OCI-LY7 (cell line): ENCODE measurements around the gene DCST2. TPM values are rescaled to one million over a fixed set of nuclear protein-coding genes. Genes with fewer than 3 reads are reported as not detected.
A peak's percentile ranks its signal among the peaks of the same experiment; 100 is the strongest.

Source experiments
- BruUV-seq: library from RNA; stranded (reverse); fragments of 400-500 nt; replicated peaks from 2 replicates; lab custom pipeline; 2021; lab: Mats Ljungman, UMichigan
- CTCF ChIA-PET: fragments of 300-600 bp; sonication (Branson Sonifier 250); formaldehyde crosslinking; loops from one replicate; lab custom pipeline; 2022; ENCODE audit warnings: antibody characterized with exemption; ENCODE audit not compliant: unreplicated experiment; lab: Charles Lee
- POLR2A ChIA-PET: fragments of 300-600 bp; sonication (Branson Sonifier 250); formaldehyde crosslinking; loops from one replicate; lab custom pipeline; 2022; ENCODE audit warnings: antibody characterized with exemption; lab: Charles Lee
- DNase-seq: peaks from one replicate; pipeline ENCODE4 v3.0.0-alpha.2; 2015; ENCODE audit warnings: low spot score
- H2AFZ ChIP-seq: fragments of 200-600 bp; sonication (generic), shearing (Covaris generic); 2 replicates; pipeline ENCODE4 v1.6.1; 2014; ENCODE audit warnings: mild to moderate bottlenecking, antibody characterized with exemption, low read length, moderate library complexity
- H3K27ac ChIP-seq: fragments of 200-600 bp; sonication (generic); 2 replicates; pipeline ENCODE4 v1.5.1; 2014; ENCODE audit warnings: mixed run types, low read depth, mild to moderate bottlenecking, moderate library complexity, low read length, inconsistent platforms; ENCODE audit not compliant: poor library complexity, severe bottlenecking
- H3K36me3 ChIP-seq: fragments of 200-600 bp; sonication (generic); 2 replicates; pipeline ENCODE4 v1.6.1; 2014; ENCODE audit warnings: mild to moderate bottlenecking, antibody characterized with exemption, low read length, moderate library complexity, mixed read lengths; ENCODE audit not compliant: insufficient read depth
- H3K4me1 ChIP-seq: fragments of 200-600 bp; sonication (generic); 2 replicates; pipeline ENCODE4 v1.5.1; 2014; ENCODE audit warnings: mild to moderate bottlenecking, low read length; ENCODE audit not compliant: insufficient read depth, poor library complexity, severe bottlenecking
- H3K4me2 ChIP-seq: fragments of 200-600 bp; sonication (generic); 2 replicates; pipeline ENCODE4 v1.6.1; 2014; ENCODE audit warnings: mild to moderate bottlenecking, low read length
- H3K4me3 ChIP-seq: fragments of 200-600 bp; sonication (generic); 2 replicates; pipeline ENCODE4 v1.5.1; 2014; ENCODE audit warnings: mild to moderate bottlenecking, low read depth, low read length; ENCODE audit not compliant: poor library complexity, severe bottlenecking
- H3K79me2 ChIP-seq: fragments of 200-600 bp; sonication (generic); 2 replicates; pipeline ENCODE4 v1.6.1; 2016; ENCODE audit warnings: low read depth, mild to moderate bottlenecking, low read length, moderate library complexity, mixed read lengths; ENCODE audit not compliant: insufficient read depth
- H3K9me2 ChIP-seq: fragments of 200-600 bp; sonication (generic); 2 replicates; pipeline ENCODE4 v1.6.1; 2016; ENCODE audit warnings: mild to moderate bottlenecking, low read length, mixed read lengths; ENCODE audit not compliant: insufficient read depth
- H3K9me3 ChIP-seq: fragments of 200-600 bp; sonication (generic); 2 replicates; pipeline ENCODE4 v1.6.1; 2014; ENCODE audit warnings: mild to moderate bottlenecking, mixed run types, low read length, mixed read lengths
- H4K20me1 ChIP-seq: fragments of 200-600 bp; sonication (generic); 2 replicates; pipeline ENCODE4 v1.6.1; 2014; ENCODE audit warnings: mild to moderate bottlenecking, antibody characterized with exemption, low read length, moderate library complexity, mixed read lengths; ENCODE audit not compliant: insufficient read depth
- EZH2phosphoT487 ChIP-seq: fragments of 200-600 bp; sonication (generic); IDR thresholded peaks from 2 replicates; pipeline ENCODE4 v1.6.1; 2018; ENCODE audit warnings: low read depth, borderline replicate concordance, mild to moderate bottlenecking, mixed run types, antibody characterized with exemption, low read length, moderate library complexity, mixed read lengths
- intact Hi-C: fragments of 100-400 bp; cut with micrococcal nuclease; formaldehyde crosslinking; loops from one replicate; pipeline ENCODE4 v1.10.0; 2022; ENCODE audit not compliant: unreplicated experiment
- total RNA-seq, 2 experiments: library from RNA; depleted of rRNA in 1 of 2; stranded (reverse); fragments of >200 nt in 1 of 2; shearing (Covaris generic) in 1 of 2; gene quantifications; 2 replicates each; pipeline ENCODE4 v1.2.3, GENCODE V29; 2014 to 2022
- TF ChIP-seq, protein P1 (sequence below): fragments of 200-600 bp; sonication (generic); conservative IDR thresholded peaks from 2 replicates; pipeline ENCODE4 v1.5.1; 2014; ENCODE audit warnings: mild to moderate bottlenecking, antibody characterized with exemption, low read length, moderate library complexity, mixed read lengths

The DCST2 gene
- total RNA-seq, 2 experiments from 2014 or later: 0.85 to 2.0 TPM

DNA sequence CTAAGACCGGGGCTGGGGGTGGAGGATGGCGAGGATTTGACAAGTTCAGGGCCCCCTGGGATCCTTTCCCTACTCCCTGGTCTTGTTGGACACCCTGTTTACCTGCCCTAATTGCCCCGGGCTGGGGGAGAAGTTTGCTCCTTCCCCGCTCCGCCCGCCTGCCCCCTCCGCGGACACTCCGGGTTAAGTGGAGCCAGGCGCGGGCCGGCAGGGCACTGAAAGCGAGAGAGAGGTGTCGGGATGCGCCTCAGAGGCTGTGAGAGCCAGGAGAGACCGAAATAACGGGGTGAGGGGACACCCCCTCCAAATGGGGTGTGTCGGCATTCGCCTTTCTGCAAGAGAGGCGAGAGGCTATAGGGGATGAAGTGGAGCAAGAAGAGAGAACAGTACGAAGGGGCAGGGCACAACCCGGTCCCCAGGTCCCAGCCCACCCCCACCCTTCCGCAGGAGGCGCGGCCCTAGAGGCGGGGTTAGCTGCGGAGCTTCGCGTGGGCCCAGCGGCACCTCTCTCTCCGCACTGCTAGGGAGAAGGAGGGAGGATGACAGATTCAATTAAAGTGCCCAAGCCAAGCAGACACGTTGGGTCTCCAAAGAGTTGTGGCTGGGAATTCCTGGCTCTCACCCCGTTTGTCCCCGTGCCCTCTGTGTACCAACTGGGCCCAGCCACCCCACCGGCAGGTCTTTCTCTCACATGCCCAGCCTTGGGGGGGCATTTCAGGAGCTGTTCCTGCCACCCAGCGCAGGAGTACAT lies 48.9 kb upstream of the DCST2 start:
- H3K4me2 ChIP-seq: peak overlapping the region; percentile 13; the same call in 1 of the 2 replicates
- H3K36me3 ChIP-seq: no peaks in the 10 kb centered on the region
- no peaks in the 10 kb centered on the region for H3K79me2 ChIP-seq
- no peaks in the 10 kb centered on the region for H3K9me3 ChIP-seq
- ChIA-PET POLR2A (no interaction called here), CTCF (no interaction called here)
- TF ChIP-seq, protein P1, sequence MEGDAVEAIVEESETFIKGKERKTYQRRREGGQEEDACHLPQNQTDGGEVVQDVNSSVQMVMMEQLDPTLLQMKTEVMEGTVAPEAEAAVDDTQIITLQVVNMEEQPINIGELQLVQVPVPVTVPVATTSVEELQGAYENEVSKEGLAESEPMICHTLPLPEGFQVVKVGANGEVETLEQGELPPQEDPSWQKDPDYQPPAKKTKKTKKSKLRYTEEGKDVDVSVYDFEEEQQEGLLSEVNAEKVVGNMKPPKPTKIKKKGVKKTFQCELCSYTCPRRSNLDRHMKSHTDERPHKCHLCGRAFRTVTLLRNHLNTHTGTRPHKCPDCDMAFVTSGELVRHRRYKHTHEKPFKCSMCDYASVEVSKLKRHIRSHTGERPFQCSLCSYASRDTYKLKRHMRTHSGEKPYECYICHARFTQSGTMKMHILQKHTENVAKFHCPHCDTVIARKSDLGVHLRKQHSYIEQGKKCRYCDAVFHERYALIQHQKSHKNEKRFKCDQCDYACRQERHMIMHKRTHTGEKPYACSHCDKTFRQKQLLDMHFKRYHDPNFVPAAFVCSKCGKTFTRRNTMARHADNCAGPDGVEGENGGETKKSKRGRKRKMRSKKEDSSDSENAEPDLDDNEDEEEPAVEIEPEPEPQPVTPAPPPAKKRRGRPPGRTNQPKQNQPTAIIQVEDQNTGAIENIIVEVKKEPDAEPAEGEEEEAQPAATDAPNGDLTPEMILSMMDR: no peak
- TF ChIP-seq EZH2phosphoT487: peak; percentile 98
- H3K9me2 ChIP-seq: no peaks in the 10 kb centered on the region
- peaks cover 64% of the 10 kb centered on the region for H3K4me1 ChIP-seq
- no peak for DNase-seq
- BruUV-seq: no TSS peak
- H3K27ac ChIP-seq: no peak overlapping the region
- H4K20me1 ChIP-seq: no peaks in the 10 kb centered on the region
- no peak overlapping the region for H2AFZ ChIP-seq
- no peak overlapping the region for H3K4me3 ChIP-seq
- intact Hi-C loops: loop anchor here (1.0 kb wide), 1 partner anchor 523 kb away; no protein-coding TSS in a partner anchor

DNA sequence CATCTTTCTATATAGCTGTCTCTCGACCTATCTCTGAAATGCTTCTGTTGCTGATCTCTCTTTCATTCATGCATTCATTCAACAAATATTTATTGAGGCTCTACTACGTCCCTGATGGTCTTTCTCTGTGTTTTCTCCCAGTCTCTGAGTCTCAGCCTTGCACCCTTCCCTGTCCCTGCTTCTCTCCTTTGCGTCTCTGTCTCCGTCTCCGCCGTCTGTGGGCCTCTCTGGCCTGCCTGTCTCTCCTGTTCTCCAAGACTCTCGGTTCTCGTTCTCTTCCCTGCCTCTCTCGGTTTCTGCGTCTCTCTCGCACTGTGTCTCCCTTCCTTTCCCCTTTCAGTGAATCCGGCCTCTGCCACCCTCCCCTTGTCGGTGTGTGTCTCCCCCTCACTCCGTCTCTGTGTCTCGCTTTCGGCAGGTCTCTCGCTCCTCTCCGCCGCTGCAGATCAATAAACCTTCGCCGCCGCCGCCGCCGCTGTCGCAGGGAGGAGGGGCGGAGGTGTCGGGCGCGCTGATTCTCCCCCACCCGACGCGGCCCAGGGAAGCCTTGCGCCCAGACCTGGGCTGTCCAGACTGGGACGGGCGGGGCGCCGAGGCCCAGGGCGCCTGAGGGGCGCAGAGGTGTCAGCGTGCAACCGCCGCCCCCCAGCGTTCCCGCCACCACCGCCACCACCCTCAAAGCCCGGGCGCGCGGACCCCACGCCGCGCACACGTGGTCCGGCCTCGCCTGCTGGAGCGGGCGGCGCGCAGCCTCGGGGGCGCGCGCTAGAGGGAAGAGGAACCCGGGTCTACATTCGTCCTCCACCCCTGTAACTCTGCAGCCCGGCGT lies 48.1 kb upstream of the DCST2 start:
- H3K9me3 ChIP-seq: no peaks in the 10 kb centered on the region
- no peak overlapping the region for H2AFZ ChIP-seq
- no peaks in the 10 kb centered on the region for H3K9me2 ChIP-seq
- no peaks in the 10 kb centered on the region for H3K36me3 ChIP-seq
- DNase-seq: no peak
- no peaks in the 10 kb centered on the region for H4K20me1 ChIP-seq
- ChIA-PET CTCF (no interaction called here), POLR2A (interaction anchor here (0.7 kb wide), 1 partner anchor 17 kb away, joined by 4 read pairs; no protein-coding TSS in a partner anchor)
- H3K4me3 ChIP-seq: no peak overlapping the region
- H3K4me1 ChIP-seq: peaks cover 64% of the 10 kb centered on the region
- no TSS peak for BruUV-seq
- TF ChIP-seq, protein P1: no peak
- no peak; the same call in 1 of the 2 replicates for TF ChIP-seq EZH2phosphoT487
- no peak overlapping the region for H3K27ac ChIP-seq
- H3K4me2 ChIP-seq: peak overlapping the region; percentile 79; the same call in 1 of the 2 replicates
- H3K79me2 ChIP-seq: no peaks in the 10 kb centered on the region
- intact Hi-C loops: no loop called here
